CD4-positive, alpha-beta T cell treated with Interleukin-15 for 1 hour (primary cell): Measurements from ENCODE around the gene RRP8.

Source experiments
- DNase-seq: peaks from one replicate; pipeline ENCODE4 v3.0.0-alpha.2; 2020

RRP8 gene

DNA sequence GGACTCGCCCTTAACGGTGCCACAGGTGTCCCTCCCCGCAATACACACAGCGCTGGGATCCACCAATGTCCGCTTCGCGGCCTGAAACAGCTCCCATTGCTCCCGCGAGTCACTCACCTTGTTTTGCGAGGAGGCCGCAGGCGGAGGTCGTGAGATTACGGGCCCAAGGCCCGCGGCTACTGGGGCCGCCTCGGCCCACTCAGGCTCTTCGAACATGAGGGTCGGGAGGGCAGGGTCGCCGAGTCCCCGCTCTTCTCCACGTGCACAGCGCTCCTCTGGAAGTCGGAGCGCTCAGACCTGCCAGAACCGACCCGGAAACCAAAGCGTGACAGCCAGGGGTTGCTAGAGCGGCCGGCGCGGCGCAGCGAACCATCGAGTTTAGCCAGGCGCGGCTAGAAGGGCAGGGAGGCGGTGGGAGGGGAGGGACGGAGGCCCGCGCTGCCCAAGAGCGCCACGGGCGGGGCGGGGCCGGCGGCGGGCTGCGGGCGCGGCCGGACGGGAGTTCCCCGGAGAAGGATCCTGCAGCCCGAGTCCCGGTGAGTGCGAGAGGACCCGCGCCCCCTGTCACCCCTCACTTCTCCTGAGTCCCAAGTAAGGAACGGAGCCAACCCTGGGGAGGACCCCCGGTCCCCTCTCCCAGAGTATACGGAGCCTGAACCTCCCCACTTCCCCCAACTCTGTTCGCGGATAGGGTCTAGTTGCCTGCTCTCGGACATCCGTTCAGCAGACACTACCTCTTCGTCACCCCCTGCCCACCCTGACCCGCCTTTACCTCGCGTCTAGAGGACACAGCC is at the start of gene RRP8, which contains the start of gene ILK:
TSS of gene RRP8 (minus strand) at position 330 of the 794 bp plus-strand sequence. CDS start at position 216, 114 bp downstream.
TSS of gene ILK (plus strand) at position 488 of the 794 bp plus-strand sequence. CDS start 498 bp downstream, outside the sequence.
- DNase-seq: peak; percentile 89

- DNase-seq: no peak
Measured at GRCh38 chr11:6653097-6653496, 49.7 kb upstream of the RRP8 start.

- DNase-seq: no peak
Measured at GRCh38 chr11:6652182-6652581, 48.8 kb upstream of the RRP8 start.

DNA sequence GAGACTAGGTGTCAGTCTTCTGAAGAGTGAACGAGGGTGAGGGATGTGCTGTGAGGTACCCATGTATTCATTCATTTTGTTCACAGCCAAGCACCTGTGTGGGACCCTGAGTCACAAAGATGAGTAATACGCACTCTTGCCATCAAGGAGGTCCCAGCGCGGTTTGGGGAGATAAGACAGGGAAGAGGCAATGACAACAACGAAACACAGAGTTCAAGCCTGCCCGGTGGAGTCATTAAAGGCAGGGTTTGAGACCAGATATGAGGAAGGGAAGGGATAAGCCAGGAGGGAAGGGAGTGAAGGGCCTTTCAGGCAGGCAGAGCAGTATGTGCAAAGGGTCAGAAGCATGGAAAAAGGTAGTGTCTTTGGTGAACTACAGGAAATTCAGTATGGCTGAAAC is 47.6 kb upstream of the RRP8 start:
- DNase-seq: no peak

- no peak for DNase-seq
Measured at GRCh38 chr11:6650104-6650503, 46.7 kb upstream of the RRP8 start.

DNA sequence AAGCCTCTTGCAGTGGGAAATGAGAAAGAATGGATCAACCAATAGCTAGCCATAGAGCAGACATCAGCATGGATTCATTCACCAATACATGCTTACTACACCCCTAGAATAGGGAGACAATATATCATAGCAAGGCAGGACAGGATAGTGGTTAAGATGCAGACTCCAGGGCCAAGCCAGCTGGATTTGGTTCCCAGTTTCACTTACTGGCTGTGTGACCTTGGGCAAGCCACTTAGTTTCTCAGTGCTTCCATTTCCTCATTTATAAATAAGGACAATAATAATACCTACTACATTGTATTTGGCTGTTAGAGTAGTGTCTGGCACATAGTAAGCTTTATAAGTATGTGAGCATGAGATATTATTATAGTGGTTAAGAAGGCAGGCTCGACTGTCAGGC is 45.1 kb upstream of the RRP8 start:
- DNase-seq: no peak

DNA sequence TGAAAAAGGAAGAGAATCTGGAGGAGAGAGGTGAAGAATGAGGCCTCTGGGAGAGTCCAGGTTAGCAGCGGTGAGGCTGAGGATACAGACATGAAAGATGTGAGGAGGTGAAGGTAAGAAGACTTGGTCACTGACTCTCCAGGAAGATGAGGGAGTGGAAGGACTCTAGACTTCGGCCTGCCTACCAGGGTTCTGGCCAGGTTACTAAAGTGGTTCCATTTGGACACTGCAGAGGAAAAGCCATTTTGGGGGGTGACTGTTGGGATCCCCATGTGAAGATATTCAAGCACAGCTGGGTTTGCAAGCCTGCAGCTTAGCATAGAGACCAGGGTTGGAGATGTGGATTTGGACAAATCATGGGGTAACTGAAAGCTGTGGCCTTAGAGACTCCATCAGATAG is 44.4 kb upstream of the RRP8 start:
- DNase-seq: no peak

GRCh38 chr11:6646918-6647679 is 43.7 kb upstream of the RRP8 start:
- peak; percentile 35 for DNase-seq

DNA sequence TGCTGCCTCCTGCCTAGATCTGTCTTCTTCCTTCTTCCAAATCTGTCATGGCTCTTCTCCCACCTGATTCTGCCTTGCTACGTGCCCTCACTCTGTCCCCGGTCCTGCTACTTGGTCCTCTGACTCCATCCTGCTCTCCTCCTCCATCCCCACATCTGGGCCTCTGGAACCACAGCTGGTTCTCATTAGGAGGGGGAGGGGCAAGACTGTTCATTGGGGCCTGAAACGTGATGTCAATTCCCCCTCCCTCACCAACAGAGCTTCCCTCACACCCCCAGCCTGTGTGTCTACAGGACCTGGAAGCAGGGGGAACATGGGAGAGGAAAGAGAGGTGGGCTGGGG is 43.1 kb upstream of the RRP8 start:
- DNase-seq: no peak

DNA sequence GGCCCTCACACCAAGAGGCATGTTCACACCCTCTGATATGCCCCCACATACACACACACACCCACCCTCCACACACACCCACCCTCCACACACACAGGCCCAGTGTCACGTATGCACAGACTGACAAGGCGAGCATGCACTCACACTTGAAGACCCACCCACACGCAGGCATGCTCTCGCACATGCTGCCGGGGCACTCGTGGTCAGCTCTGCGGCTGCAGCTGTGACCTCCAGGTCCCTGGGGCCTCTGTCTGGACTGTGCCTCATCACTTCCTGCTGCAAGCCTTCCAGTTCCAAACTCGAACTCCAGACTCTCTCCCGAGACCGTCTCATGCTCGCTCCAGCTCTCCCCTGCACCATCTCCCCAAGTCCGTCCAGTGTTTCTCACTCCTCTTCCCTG is 42.7 kb upstream of the RRP8 start:
- DNase-seq: no peak

DNA sequence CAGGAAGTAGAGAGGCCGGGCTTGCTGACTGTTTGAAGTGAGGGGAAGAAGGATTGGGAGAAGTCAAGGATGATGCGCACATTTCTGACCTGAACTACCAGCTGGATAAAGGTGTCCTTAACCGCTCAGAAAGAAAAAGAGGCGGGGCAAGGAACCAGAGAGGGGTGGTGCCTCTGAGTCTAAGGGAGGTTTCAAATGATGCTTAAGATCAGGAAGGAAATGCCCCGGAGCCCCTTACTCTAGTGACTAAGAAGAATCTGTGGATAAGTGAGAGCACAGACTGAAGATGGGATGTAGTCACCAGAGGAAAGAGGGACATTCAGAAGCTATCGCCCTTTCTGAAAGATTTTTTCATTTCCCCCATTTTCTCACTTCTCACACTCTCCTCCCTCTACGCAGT is 39.5 kb upstream of the RRP8 start:
- no peak for DNase-seq

DNA sequence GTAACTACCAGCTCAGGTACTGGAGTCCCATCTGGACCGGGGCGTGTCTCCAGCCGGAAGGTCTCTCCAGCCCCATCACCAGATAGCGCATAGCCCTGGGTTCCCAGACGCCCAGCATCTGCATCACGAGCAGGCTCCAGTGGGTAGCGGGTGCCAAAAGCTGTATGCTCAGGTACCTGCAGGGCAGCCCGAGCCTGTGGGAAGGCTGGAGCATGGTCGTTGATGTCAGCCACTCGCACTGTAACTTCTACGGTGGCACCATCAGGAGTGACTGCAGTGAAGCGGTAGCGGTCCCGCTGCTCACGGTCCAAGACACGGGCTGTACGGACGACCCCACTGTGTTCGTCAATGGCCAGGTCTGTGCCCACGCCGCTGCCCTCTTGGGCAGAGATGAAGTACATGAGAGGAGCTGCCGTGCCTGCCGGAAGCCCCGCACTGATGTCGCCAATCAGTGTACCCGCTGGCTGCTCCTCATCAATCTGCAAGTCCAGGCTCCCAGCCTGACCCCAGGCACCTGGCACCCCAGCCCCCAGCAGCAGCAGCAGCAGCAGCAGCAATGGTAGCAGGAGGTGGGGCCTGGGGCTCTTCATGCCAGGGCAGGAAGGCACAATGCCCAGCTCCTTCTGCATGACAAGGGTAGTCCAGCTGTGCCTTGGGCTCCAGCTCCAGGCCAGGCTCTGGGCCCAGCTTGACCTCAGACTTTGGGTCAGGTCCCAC is 37.7 kb upstream of the RRP8 start:
- DNase-seq: no peak

- no peak for DNase-seq
Measured at GRCh38 chr11:6640036-6640984, 36.9 kb upstream of the RRP8 start.

DNA sequence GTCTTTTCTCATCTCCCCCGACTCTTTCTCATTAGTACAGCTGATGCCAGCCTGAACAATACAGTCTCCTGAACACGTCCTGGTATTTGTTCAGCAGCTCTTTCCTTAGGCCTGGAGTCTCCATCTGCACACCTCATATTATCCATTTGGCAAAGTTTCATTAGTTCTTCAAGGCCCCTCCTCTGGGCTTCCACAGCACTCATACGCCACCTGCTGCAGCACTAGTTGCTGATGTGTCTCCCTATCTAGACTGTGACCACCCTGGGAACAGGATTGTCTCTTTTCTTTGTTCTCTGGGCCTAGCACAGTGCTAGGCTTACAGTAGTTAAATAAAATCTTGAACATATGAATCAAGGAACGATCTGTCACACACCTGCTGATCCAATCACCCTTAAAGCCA is 35.0 kb upstream of the RRP8 start:
- DNase-seq: no peak

DNA sequence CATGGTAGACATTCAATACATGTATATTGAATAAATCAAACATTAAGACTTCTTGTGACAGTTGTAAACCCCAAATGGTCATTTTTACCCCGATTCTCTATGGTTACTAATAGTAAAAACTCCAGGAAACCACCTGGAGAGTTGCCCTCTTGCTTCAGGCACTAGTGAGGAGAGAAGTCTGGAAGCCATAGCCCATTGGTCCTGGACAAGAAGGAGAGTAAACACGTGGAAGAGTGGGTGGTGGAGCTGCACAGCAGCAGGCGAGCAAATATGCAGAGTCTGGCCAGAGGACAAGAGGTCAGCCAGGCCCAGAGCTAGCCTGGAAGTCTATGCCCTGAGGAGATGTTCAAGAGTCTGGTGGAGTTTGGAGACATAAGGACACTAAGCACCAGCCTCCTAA is 34.5 kb upstream of the RRP8 start:
- DNase-seq: no peak

- no peak for DNase-seq
Measured at GRCh38 chr11:6636480-6636879, 33.1 kb upstream of the RRP8 start.

DNA sequence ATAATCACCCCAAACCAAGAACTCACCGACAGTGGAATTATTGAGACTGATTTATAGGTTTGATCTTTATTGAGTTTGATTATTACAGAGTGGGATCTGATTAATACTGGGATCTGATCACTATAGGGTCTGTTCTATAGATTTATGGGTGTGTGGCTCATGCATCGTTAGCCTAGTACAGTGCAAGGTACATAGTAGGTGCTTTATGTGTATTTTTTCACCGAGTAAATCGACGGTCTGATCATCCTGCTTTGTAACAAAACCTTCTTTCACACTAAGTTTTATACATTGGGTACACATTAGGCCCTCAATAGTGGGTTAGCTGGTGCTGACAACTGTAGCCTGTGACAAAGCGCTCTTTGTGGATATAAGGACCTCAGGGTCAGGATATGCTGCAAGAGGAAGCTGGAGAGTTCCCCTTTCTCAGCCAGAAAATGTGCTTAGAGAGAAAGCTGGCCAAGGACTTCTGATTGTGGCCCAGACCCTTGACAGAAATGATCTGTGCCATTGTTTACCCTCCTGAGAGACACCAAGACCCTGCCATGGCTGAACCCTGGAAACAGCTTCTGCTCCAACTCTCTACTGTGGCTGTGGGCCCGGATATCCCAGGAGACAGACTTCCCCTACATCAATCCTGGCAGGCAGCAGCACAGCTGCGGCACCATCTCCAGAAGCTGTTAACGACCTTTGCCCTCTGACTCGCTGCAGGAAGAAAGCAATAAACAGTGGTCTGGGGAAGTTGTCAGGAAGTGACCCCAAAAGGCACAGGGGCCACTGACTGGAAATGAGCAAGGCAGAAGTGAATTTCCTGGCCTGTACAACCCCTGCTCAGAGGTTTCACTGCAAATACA is 31.9 kb upstream of the RRP8 start:
- DNase-seq: peak; percentile 37

DNA sequence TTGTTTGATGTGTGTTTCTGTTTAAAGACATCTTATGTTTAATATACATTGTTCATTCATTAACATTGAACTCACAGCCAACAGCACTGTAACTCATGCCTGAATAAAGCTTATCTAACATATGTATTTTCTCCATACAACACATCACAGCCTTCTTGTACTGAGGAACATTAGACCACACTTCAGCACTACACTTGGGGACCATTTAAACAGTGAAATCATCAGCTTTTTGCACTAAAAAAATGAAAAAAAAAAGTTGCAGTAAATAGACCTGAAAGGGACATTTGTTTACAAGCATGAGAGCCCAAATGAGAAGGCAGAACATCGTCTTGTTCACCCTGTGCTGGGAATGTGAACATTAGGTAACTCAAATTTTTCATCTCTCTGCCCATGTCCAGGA is 31.1 kb upstream of the RRP8 start:
- no peak for DNase-seq

- DNase-seq: no peak
Measured at GRCh38 chr11:6633422-6634408, 30.3 kb upstream of the RRP8 start.
